Purkinje cell (primary cell): Measurements from ENCODE around the gene SYT11. TPM values are rescaled to one million over a fixed set of nuclear protein-coding genes. Genes with fewer than 3 reads are reported as not detected.

ENCODE experiments used
- polyA plus RNA-seq: library from polyadenylated mRNA; unstranded; fragments of >200 nt; fragmentation: Nextera tagmentation; gene quantifications from 2 replicates; pipeline ENCODE4 v1.2.1, GENCODE V29; 2014

Gene SYT11, protein sequence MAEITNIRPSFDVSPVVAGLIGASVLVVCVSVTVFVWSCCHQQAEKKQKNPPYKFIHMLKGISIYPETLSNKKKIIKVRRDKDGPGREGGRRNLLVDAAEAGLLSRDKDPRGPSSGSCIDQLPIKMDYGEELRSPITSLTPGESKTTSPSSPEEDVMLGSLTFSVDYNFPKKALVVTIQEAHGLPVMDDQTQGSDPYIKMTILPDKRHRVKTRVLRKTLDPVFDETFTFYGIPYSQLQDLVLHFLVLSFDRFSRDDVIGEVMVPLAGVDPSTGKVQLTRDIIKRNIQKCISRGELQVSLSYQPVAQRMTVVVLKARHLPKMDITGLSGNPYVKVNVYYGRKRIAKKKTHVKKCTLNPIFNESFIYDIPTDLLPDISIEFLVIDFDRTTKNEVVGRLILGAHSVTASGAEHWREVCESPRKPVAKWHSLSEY
- 166 and 187 TPM in 2 replicates for polyA plus RNA-seq

DNA sequence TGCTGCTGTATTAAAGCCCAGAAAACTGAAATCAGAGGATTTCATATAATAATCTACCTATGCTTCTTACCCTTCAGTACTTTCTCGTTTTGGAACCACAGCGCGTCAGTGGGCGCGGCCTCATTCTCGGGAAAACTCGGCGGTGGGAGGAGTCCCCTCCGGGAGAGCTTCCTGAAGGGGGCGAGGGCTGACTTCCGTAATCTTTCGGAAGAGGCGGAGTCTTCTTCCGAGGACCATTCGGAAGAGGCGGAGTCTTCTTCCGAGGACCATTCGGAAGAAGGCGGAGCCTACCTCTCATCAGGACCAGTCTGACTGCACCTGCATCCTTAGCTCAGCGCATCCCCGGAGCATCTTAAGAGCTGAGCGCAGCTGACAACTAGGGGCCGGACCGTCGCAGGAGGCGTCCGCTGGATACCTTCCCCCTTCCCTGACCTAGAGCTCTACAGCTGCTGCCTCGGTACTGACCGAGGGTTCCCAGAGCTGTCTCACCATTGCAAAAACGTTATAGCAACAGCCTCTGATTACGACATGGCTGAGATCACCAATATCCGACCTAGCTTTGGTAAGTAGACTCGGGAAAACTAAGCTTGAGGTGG is at the start of gene SYT11:
Gene SYT11 (plus strand): TSS at position 334 of the 596 bp plus-strand sequence. CDS start 195 bp downstream, at position 529.

DNA sequence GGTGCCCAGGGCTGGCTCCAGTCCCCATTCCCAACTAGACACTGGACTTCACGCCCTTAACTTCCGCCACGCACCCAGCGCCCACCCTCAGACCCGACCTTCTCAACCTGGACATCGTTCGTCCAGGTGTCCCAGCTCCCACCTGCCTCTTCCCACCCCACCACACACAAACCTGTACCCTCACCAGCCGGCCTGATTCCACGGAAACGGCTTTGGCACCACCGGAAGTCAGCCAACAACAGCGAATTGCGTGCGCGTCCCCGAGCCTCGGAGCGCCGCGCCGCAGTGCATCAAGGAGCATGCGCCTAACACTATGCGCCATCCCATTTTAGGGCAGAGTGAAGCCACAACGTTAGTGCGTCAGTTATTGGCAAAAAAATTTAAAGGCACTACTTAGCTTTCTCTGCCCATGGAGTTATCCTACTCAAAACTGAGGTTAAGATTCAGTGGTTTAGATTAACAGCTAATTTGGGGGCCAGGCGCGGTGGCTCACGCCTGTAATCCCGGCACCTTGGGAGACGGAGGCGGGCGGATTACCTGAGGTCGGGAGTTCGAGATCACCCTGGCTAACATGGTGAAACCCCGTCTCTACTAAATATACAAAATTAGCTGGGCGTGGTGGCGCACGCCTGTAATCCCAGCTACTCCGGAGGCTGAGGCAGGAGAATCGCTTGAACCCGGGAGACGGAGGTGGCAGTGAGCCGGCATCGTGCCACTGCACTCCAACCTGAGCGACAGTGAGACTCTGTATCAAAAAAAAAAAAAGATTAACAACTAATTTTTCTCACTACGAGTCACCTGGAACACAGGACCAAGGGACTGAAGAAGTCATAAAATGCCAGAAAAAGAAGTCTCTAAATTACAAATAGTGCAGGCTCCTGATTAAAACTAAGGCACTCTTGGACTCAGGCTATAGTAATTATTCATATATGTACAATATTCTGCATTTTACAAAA is 2.1 kb upstream of the SYT11 start, which contains the start of gene GON4L:
Gene GON4L (minus strand): TSS at position 240 of the 956 bp plus-strand sequence. CDS start 3,434 bp downstream, outside the sequence.

DNA sequence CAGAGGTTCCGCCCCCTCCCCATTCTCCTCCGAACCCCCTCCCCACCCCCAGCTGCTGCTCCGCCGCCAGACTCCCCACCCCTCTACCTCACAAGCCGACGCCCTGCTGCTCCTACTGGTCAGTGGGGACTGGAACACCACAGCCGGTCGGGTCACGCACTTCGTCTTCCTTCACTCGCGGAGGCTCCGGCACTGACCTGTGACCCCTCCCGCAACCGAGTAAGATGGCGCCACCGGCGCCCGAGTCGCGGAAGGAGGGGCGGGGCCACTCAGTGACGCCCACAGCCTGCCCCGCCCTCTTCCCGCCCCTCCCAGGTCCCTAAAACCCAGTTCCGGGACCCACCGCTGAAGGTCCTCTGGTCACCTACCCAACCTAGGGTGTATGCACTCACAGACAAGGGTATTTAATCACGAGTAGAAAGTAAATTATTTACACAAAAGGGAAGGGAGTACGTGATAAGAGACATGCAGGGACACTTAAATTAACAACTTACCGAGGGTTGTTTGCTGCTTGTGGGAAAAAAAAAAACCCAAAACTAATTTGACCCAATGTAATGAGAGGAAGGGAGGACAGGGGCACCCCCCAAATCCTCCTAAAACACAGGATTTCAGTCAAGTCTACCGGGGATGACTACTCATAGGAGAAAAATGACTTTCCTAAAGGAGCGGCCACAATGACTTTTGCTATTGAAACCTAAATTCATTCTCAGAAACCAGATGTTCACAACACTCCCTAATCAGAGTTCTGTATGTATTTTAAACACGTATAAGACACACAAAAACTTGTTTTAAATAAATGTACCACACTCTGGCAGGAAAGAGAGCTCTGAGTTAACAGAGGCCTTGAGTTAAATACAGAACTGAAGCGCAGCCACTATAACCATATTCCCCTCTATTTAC is 52.0 kb downstream of the SYT11 start, which contains the start of gene RIT1:
Gene RIT1 (minus strand): TSS at position 194 of the 900 bp plus-strand sequence. CDS start 588 bp downstream, outside the sequence.

DNA sequence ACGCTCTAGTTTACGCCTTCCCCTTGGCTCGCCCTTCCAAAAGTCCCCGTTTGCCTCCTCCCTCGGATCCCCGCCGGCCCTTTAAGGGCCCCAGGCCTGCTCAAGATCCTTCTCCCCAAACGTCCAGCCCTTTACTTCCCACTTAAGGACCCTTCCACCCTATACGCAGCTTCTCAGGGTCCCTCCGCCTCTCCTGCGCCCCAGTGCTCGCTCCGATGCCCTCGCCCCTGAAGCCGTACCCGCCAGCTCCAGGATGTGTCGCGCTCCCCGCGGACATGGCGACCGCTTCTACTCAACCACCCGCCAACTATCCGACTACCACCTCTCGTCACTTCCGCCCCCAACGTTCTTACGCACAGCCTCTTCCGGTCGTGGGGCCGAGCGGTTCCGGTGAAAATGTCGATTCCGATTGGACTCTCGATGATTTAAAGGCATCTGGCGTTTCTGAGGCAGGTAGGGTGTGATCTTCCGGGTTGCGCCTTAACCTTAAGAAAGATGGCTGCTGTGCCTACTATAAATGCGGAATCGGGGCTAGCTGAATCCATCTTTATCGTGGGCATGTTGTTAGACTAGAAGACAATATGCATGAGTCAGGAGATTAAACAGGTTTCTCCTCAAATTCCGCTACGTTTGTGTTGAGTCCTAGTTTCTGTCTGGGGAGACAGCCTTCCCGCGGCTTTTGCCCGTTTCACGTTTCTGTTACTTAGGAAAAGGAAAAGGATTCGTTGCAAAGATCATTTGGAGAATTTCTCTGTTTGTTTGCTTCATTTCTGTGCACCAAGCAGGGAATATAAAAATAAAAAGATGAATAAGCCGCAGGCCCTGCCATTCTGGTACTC is 74.9 kb downstream of the SYT11 start, which contains the start of gene KHDC4:
Gene KHDC4 (minus strand): TSS at position 317 of the 839 bp plus-strand sequence. CDS start 40 bp downstream, at position 277.

Other genes with a start within 250 kb of the SYT11 start
- gene MSTO1, start 249.3 kb upstream of the SYT11 start, polyA plus RNA-seq = 7.9 and 17.3 TPM in 2 replicates
- gene YY1AP1, start 170.8 kb upstream of the SYT11 start, polyA plus RNA-seq = 16.3 and 25.6 TPM in 2 replicates
- gene DAP3, start 170.5 kb upstream of the SYT11 start, polyA plus RNA-seq = 97.6 and 139 TPM in 2 replicates
- gene GON4L, start 2.4 kb upstream of the SYT11 start, polyA plus RNA-seq = 36.7 and 62.5 TPM in 2 replicates
- 5.6 and 10.0 TPM in 2 replicates for gene RIT1, start 51.8 kb downstream of the SYT11 start, polyA plus RNA-seq
- 21.1 and 23.4 TPM in 2 replicates for gene KHDC4, start 74.8 kb downstream of the SYT11 start, polyA plus RNA-seq
- not detected in 2 replicates for gene RXFP4, start 82.1 kb downstream of the SYT11 start, polyA plus RNA-seq
- 14.2 and 16.3 TPM in 2 replicates for gene ARHGEF2, start 119.0 kb downstream of the SYT11 start, polyA plus RNA-seq
- gene SSR2, start 161.4 kb downstream of the SYT11 start, polyA plus RNA-seq = 276 and 311 TPM in 2 replicates
- 4.6 and 6.4 TPM in 2 replicates for gene UBQLN4, start 194.2 kb downstream of the SYT11 start, polyA plus RNA-seq
- gene LAMTOR2, start 195.2 kb downstream of the SYT11 start, polyA plus RNA-seq = 251 and 289 TPM in 2 replicates
- 1.9 TPM in 1 of 2 replicates, not detected in the other for gene RAB25, start 201.6 kb downstream of the SYT11 start, polyA plus RNA-seq
- not detected in 2 replicates for gene MEX3A, start 222.9 kb downstream of the SYT11 start, polyA plus RNA-seq